Neural cell (in vitro differentiated cells): Measurements from ENCODE around the gene MARS1. TPM values are rescaled to one million over a fixed set of nuclear protein-coding genes. Genes with fewer than 3 reads are reported as not detected.

ENCODE experiments used
- H2AFZ ChIP-seq: fragments of 200-600, 300-800 bp; sonication (generic), shearing (Covaris generic); 2 replicates; pipeline ENCODE4 v1.6.0; 2014; ENCODE audit warnings: low read depth, mild to moderate bottlenecking, antibody characterized with exemption, low read length, moderate library complexity
- H3F3A ChIP-seq: fragments of 200-600 bp; shearing (Covaris generic); 2 replicates; pipeline ENCODE4 v1.6.1; 2016; ENCODE audit warnings: mild to moderate bottlenecking, moderate library complexity, mixed read lengths, antibody characterized with exemption, low read length; ENCODE audit not compliant: insufficient read depth, poor library complexity, severe bottlenecking
- H3K27ac ChIP-seq: fragments of 200-600, 300-800 bp; sonication (generic), shearing (Covaris generic); 2 replicates; pipeline ENCODE4 v1.5.1; 2014; ENCODE audit warnings: mild to moderate bottlenecking, low read length, moderate library complexity
- H3K27me3 ChIP-seq: fragments of 300-800, 200-600 bp; sonication (generic), shearing (Covaris generic); 2 replicates; pipeline ENCODE4 v1.6.0; 2014; ENCODE audit warnings: mild to moderate bottlenecking, low read depth, low read length, moderate library complexity; ENCODE audit not compliant: insufficient read depth
- H3K36me3 ChIP-seq: fragments of 300-800, 200-600 bp; sonication (generic), shearing (Covaris generic); 2 replicates; pipeline ENCODE4 v1.5.1; 2014; ENCODE audit warnings: mild to moderate bottlenecking, antibody characterized with exemption, low read length, moderate library complexity; ENCODE audit not compliant: insufficient read depth
- H3K4me2 ChIP-seq: fragments of 300-800, 200-600 bp; sonication (generic), shearing (Covaris generic); 2 replicates; pipeline ENCODE4 v1.6.0; 2014; ENCODE audit warnings: mild to moderate bottlenecking, low read length
- H3K4me3 ChIP-seq: fragments of 300-800, 200-600 bp; sonication (generic), shearing (Covaris generic); 2 replicates; pipeline ENCODE4 v1.5.1; 2014; ENCODE audit warnings: mild to moderate bottlenecking, low read length, moderate library complexity
- H3K79me2 ChIP-seq: fragments of 200-600 bp; shearing (Covaris generic); replicated peaks from 2 replicates; pipeline ENCODE4 v1.6.0; 2014; ENCODE audit warnings: mild to moderate bottlenecking, low read length, moderate library complexity; ENCODE audit not compliant: insufficient read depth
- H3K9ac ChIP-seq: fragments of 300-800, 200-600 bp; sonication (generic), shearing (Covaris generic); 2 replicates; pipeline ENCODE4 v1.6.1; 2016; ENCODE audit warnings: mild to moderate bottlenecking, low read length, mixed read lengths
- H3K9me2 ChIP-seq: fragments of 200-600 bp; shearing (Covaris generic); 2 replicates; pipeline ENCODE4 v1.6.1; 2016; ENCODE audit warnings: mild to moderate bottlenecking, low read length, mixed read lengths; ENCODE audit not compliant: insufficient read depth
- H3K9me3 ChIP-seq: fragments of 200-600, 300-800 bp; sonication (generic), shearing (Covaris generic); 2 replicates; pipeline ENCODE4 v1.6.1; 2016; ENCODE audit warnings: mild to moderate bottlenecking, mixed run types, low read length, moderate library complexity, mixed read lengths
- H4K20me1 ChIP-seq: fragments of 200-600 bp; shearing (Covaris generic); 2 replicates; pipeline ENCODE4 v1.6.1; 2016; ENCODE audit warnings: mild to moderate bottlenecking, mixed run types; ENCODE audit not compliant: insufficient read depth
- EP300 ChIP-seq: fragments of 450-650 bp; conservative IDR thresholded peaks from 2 replicates; pipeline ENCODE4 v1.6.1; 2014; ENCODE audit warnings: antibody characterized with exemption, mild to moderate bottlenecking, moderate library complexity; ENCODE audit not compliant: poor library complexity, severe bottlenecking
- EZH2 ChIP-seq: fragments of 200-600, 300-800 bp; shearing (Covaris generic), sonication (generic); IDR thresholded peaks from 2 replicates; pipeline ENCODE4 v1.6.1; 2014; ENCODE audit warnings: antibody characterized with exemption, low read length, borderline replicate concordance, mild to moderate bottlenecking; ENCODE audit not compliant: insufficient read depth, poor library complexity, severe bottlenecking
- MXI1 ChIP-seq: fragments of 450-650 bp; conservative IDR thresholded peaks from 2 replicates; pipeline ENCODE4 v1.6.1; 2014; ENCODE audit warnings: antibody characterized with exemption, mild to moderate bottlenecking; ENCODE audit not compliant: poor library complexity, severe bottlenecking
- POLR2AphosphoS5 ChIP-seq: IDR thresholded peaks from 2 replicates; pipeline ENCODE4 v1.6.1; 2012
- RAD21 ChIP-seq: fragments of 450-650 bp; conservative IDR thresholded peaks from 2 replicates; pipeline ENCODE4 v1.6.1; 2014; ENCODE audit warnings: antibody characterized with exemption, mild to moderate bottlenecking, moderate library complexity
- SMC3 ChIP-seq: fragments of 450-650 bp; conservative IDR thresholded peaks from 2 replicates; pipeline ENCODE4 v1.6.1; 2014; ENCODE audit warnings: antibody characterized with exemption, mild to moderate bottlenecking, moderate library complexity; ENCODE audit not compliant: poor library complexity
- TAF1 ChIP-seq: IDR thresholded peaks from 2 replicates; pipeline ENCODE4 v1.6.1; 2012; ENCODE audit warnings: low read depth
- polyA plus RNA-seq: library from polyadenylated mRNA; depleted of rRNA; stranded (reverse); fragments of >200 nt; gene quantifications from 2 replicates; pipeline ENCODE4 v1.2.3, GENCODE V29; 2014
- TF ChIP-seq, protein P1 (sequence below): IDR thresholded peaks from 2 replicates; pipeline ENCODE4 v1.6.1; 2012; ENCODE audit warnings: borderline replicate concordance
- TF ChIP-seq, protein P2 (sequence below): fragments of 450-650 bp; IDR thresholded peaks from 2 replicates; pipeline ENCODE4 v1.5.1; 2014; ENCODE audit warnings: antibody characterized with exemption, mild to moderate bottlenecking, moderate library complexity; ENCODE audit not compliant: poor library complexity, severe bottlenecking

Gene MARS1
- polyA plus RNA-seq, 1 donor from 2014 or later: 321 TPM

DNA sequence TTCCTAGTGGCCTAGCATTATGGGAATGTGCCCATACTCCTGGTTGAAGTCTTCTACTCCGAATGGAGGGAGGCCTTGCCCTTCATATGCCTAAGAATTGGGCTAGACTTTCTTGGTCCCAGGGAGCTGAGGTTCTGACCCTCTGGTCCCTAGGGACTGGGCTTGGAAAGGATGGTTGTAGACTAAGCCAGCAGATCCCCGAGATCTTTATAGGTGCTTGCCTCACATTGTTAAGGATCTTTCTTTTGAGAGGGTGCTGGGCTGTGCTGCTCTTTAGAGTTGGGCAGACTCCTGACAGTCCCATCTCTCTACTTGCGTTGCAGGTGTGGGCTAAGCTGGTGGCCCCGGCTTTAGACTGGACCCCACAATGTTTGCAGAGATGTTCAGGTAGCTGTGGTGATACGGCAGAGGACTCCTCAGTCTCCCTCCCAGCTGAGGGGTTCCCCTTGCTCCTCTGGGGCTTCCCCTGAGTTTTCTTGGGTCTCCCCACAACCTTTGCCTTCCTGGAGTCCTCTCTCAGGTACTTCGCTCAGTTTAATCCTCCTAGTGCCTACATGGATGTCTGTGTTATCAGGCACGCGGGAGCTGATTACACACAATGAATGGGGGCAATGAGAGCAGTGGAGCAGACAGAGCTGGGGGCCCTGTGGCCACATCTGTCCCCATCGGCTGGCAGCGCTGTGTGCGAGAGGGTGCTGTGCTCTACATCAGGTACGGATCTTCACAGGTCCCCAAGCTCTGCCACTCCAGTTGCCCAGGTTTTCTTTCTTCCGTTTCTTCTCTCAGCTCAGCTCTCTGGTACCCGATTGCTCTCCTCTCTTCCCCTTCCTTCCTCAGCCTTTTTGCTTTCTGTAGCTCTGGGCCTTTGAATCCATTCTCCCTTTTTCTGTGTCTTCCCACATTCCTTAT is 36.1 kb downstream of the MARS1 start:
- H4K20me1 ChIP-seq: no peaks in the 10 kb centered on the region
- no peaks in the 10 kb centered on the region for H3K9me2 ChIP-seq
- H3K9ac ChIP-seq: peak overlapping the region; percentile 84
- H3K27me3 ChIP-seq: no peaks in the 10 kb centered on the region
- H3K4me3 ChIP-seq: peak overlapping the region; percentile 86
- TF ChIP-seq POLR2AphosphoS5: no peak
- TF ChIP-seq EP300: no peak
- TF ChIP-seq, protein P1, sequence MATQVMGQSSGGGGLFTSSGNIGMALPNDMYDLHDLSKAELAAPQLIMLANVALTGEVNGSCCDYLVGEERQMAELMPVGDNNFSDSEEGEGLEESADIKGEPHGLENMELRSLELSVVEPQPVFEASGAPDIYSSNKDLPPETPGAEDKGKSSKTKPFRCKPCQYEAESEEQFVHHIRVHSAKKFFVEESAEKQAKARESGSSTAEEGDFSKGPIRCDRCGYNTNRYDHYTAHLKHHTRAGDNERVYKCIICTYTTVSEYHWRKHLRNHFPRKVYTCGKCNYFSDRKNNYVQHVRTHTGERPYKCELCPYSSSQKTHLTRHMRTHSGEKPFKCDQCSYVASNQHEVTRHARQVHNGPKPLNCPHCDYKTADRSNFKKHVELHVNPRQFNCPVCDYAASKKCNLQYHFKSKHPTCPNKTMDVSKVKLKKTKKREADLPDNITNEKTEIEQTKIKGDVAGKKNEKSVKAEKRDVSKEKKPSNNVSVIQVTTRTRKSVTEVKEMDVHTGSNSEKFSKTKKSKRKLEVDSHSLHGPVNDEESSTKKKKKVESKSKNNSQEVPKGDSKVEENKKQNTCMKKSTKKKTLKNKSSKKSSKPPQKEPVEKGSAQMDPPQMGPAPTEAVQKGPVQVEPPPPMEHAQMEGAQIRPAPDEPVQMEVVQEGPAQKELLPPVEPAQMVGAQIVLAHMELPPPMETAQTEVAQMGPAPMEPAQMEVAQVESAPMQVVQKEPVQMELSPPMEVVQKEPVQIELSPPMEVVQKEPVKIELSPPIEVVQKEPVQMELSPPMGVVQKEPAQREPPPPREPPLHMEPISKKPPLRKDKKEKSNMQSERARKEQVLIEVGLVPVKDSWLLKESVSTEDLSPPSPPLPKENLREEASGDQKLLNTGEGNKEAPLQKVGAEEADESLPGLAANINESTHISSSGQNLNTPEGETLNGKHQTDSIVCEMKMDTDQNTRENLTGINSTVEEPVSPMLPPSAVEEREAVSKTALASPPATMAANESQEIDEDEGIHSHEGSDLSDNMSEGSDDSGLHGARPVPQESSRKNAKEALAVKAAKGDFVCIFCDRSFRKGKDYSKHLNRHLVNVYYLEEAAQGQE: no peak
- no peak for TF ChIP-seq EZH2
- no peak for TF ChIP-seq MXI1
- no peak for TF ChIP-seq RAD21
- H3K36me3 ChIP-seq: no peaks in the 10 kb centered on the region
- H2AFZ ChIP-seq: no peak overlapping the region
- peak overlapping the region; percentile 94 for H3K4me2 ChIP-seq
- peaks cover 4% of the 10 kb centered on the region for H3F3A ChIP-seq
- peaks cover 27% of the 10 kb centered on the region for H3K79me2 ChIP-seq
- peak overlapping the region; percentile 74 for H3K27ac ChIP-seq
- H3K9me3 ChIP-seq: no peaks in the 10 kb centered on the region

DNA sequence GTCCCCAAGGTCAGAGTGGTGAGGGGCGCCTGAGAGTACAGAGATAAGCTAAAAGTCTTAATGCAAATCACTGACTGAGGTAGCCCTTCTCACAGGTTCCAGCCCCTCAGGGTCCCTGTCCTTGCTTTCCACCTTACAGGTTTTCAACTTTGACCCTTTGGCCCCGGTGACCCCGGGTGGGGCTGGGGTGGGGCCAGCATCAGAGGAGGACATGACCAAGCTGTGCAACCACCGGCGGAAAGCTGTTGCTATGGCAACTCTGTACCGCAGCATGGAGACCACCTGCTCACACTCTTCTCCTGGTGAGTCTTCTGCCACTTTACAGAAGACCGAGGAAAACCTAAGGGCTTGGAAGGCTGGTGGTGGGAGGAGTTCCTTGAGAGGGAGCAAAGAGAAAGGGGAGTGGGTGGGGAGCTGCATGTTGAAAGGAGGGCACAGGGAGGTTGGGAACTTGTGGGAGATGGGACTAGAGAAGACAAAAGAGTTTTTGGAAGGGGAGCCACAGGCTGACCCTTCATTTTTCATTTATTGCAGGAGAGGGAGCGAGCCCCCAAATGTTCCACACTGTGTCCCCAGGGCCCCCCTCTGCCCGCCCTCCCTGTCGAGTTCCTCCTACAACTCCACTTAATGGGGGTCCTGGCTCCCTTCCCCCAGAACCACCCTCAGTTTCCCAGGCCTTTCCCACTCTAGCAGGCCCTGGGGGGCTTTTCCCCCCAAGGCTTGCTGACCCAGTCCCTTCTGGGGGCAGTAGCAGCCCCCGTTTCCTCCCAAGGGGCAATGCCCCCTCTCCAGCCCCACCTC is 37.1 kb downstream of the MARS1 start:
- Histone ChIP-seq H3K4me2 (no peak overlapping the region), H3K4me3 (peak overlapping the region; percentile 86)

More for the DNA sequence above, 37.1 kb downstream of the MARS1 start:
- Histone ChIP-seq H3K36me3 (no peaks in the 10 kb centered on the region), H2AFZ (no peak overlapping the region), H3F3A (peaks cover 4% of the 10 kb centered on the region), H3K9me2 (no peaks in the 10 kb centered on the region), H3K27ac (no peak overlapping the region), H4K20me1 (no peaks in the 10 kb centered on the region), H3K27me3 (no peaks in the 10 kb centered on the region), H3K79me2 (peaks cover 18% of the 10 kb centered on the region), H3K9me3 (no peaks in the 10 kb centered on the region), H3K9ac (no peak overlapping the region)
- TF ChIP-seq, protein P2, sequence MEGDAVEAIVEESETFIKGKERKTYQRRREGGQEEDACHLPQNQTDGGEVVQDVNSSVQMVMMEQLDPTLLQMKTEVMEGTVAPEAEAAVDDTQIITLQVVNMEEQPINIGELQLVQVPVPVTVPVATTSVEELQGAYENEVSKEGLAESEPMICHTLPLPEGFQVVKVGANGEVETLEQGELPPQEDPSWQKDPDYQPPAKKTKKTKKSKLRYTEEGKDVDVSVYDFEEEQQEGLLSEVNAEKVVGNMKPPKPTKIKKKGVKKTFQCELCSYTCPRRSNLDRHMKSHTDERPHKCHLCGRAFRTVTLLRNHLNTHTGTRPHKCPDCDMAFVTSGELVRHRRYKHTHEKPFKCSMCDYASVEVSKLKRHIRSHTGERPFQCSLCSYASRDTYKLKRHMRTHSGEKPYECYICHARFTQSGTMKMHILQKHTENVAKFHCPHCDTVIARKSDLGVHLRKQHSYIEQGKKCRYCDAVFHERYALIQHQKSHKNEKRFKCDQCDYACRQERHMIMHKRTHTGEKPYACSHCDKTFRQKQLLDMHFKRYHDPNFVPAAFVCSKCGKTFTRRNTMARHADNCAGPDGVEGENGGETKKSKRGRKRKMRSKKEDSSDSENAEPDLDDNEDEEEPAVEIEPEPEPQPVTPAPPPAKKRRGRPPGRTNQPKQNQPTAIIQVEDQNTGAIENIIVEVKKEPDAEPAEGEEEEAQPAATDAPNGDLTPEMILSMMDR: no peak
- TF ChIP-seq, protein P1: no peak
- TF ChIP-seq MXI1: peak; percentile 46
- TF ChIP-seq SMC3: no peak
- TF ChIP-seq TAF1: no peak
- TF ChIP-seq POLR2AphosphoS5: no peak
- TF ChIP-seq EP300: no peak
